ENCODE results near the gene NPLOC4. TPM values are rescaled to one million over a fixed set of nuclear protein-coding genes. Genes with fewer than 3 reads are reported as not detected.

The NPLOC4 gene
- total RNA-seq, 1 experiment from 2014 or later, result 146 TPM

DNA sequence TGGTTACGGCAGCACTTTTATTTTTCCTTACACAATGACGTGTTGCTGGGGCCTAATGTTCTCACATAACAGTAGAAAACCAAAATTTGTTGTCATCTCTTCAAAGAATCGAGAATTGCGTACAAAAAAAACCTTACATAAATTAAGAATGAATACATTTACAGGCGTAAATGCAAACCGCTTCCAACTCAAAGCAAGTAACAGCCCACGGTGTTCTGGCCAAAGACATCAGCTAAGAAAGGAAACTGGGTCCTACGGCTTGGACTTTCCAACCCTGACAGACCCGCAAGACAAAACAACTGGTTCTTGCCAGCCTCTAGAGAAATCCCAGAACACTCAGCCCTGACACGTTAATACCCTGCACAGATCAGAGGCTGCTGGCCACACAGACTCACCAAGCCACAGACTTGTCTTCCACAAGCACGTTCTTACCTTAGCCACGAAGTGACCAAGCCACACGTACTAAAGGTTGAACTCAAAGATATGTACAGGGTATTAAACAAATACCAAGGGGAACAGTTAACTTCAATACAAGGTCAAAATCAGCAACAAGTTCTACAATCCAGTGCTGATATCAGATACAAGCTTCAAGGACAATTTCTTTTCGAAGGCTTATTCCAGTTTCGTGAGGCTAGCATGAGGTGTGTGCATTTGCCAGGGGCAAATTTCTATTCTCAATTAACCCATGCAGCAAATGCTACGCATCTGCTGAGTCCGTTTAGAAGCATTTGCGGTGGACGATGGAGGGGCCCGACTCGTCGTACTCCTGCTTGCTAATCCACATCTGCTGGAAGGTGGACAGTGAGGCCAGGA is 126.7 kb downstream of the NPLOC4 start:
- peak overlapping the region; percentile 100 for H3K4me3 Mint-ChIP-seq (ENCODE audit: low read depth, unreplicated experiment)
- TF ChIP-seq, protein P1, sequence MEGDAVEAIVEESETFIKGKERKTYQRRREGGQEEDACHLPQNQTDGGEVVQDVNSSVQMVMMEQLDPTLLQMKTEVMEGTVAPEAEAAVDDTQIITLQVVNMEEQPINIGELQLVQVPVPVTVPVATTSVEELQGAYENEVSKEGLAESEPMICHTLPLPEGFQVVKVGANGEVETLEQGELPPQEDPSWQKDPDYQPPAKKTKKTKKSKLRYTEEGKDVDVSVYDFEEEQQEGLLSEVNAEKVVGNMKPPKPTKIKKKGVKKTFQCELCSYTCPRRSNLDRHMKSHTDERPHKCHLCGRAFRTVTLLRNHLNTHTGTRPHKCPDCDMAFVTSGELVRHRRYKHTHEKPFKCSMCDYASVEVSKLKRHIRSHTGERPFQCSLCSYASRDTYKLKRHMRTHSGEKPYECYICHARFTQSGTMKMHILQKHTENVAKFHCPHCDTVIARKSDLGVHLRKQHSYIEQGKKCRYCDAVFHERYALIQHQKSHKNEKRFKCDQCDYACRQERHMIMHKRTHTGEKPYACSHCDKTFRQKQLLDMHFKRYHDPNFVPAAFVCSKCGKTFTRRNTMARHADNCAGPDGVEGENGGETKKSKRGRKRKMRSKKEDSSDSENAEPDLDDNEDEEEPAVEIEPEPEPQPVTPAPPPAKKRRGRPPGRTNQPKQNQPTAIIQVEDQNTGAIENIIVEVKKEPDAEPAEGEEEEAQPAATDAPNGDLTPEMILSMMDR (IDR thresholded peaks at IDR 0.05; ENCODE audit: unreplicated experiment), result no peak
- peaks cover 18% of the 10 kb centered on the region for H3K4me1 Mint-ChIP-seq (ENCODE audit: low read depth, unreplicated experiment)
- no peaks in the 10 kb centered on the region for H3K27me3 Mint-ChIP-seq (ENCODE audit: unreplicated experiment)
- BruUV-seq (replicated peaks), result no TSS peak
- peak overlapping the region; percentile 100 for H3K27ac Mint-ChIP-seq (ENCODE audit: unreplicated experiment)
- H3K9me3 Mint-ChIP-seq (ENCODE audit: low read depth, unreplicated experiment), result no peaks in the 10 kb centered on the region
- intact Hi-C loops (cut with micrococcal nuclease; ENCODE audit: unreplicated experiment), result loop anchor here (10.0 kb wide), 1 partner anchor 465 kb away; no protein-coding TSS in a partner anchor
- DNase-seq, result no peak
- peaks cover 92% of the 10 kb centered on the region for H3K36me3 Mint-ChIP-seq (ENCODE audit: insufficient read depth, unreplicated experiment)
- CTCF ChIA-PET, result no interaction called here

DNA sequence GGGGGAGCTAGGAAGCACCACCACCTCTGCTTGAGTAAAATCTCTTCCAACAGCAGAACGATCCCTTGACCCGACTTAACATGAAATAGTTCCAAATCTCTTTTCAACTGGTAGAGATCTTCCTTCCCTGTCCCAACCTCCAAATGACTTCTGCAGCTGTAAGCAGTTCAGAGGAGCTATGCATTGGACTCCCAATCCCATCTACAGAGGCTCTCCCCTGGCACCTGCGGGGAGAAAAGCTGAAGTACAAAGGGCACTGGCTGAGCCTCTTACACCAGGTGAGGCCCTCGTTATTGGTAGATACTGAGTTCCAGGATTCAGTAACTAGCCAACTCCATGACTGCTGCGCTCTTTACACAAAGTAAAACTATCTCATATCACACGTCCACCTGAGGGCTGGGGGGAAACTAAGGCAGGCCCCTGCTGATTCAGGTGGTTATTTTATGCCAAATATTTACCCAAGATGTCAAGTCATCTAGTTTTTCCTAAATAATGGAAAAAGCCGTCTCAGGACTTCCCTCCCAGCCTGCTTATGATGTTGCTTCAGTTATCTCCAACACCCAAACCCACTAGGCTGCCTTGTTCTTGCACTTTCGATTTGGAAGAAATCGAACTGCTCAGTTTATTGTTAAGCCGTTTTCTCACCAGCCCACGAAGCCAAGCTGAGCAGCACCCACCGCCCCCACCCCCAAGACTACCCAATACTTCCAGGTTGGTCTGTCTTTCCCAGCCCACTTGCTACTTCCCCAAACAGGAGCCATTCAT is 127.5 kb downstream of the NPLOC4 start:
- Mint-ChIP-seq H3K4me3 (ENCODE audit: low read depth, unreplicated experiment) (peak overlapping the region; percentile 100), H3K4me1 (ENCODE audit: low read depth, unreplicated experiment) (peaks cover 18% of the 10 kb centered on the region), H3K9me3 (ENCODE audit: low read depth, unreplicated experiment) (no peaks in the 10 kb centered on the region), H3K27me3 (ENCODE audit: unreplicated experiment) (no peaks in the 10 kb centered on the region), H3K27ac (ENCODE audit: unreplicated experiment) (peak overlapping the region; percentile 100), H3K36me3 (ENCODE audit: insufficient read depth, unreplicated experiment) (peaks cover 84% of the 10 kb centered on the region)
- TF ChIP-seq, protein P1 (IDR thresholded peaks at IDR 0.05; ENCODE audit: unreplicated experiment), result no peak
- intact Hi-C loops (cut with micrococcal nuclease; ENCODE audit: unreplicated experiment), result no loop called here
- CTCF ChIA-PET, result interaction anchor here (0.6 kb wide), 1 partner anchor 162 kb away, joined by 3 read pairs; no protein-coding TSS in a partner anchor
- BruUV-seq (replicated peaks), result no TSS peak
- DNase-seq, result no peak

DNA sequence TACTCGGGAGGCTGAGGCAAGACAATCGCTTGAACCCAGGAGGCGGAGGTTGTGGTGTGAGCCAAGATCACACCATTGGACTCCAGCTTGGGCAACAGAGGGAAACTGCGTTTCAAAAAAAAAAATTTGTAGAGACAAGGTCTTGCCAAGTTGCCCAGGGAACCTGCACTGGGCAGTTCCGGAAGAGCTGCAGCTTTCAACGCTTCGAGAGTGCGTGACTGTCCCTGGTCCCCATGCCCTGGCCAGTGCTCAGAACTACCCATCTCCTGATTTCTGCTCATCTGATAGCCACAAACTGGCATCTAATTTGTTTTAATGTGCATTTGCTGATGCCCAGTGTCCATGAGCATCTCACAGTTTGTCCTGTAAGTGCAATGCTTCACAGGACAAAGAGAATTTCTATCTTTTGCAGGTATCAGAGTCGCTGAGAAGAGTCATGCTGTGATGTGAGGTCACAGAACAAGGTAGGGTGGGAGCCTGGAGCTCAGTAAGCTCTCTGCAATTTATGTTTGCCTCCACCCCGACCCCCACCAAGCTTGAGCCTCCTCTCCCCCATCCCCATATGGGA is 128.2 kb downstream of the NPLOC4 start:
- DNase-seq, result no peak
- intact Hi-C loops (cut with micrococcal nuclease; ENCODE audit: unreplicated experiment), result no loop called here
- no peaks in the 10 kb centered on the region for H3K9me3 Mint-ChIP-seq (ENCODE audit: low read depth, unreplicated experiment)
- H3K4me1 Mint-ChIP-seq (ENCODE audit: low read depth, unreplicated experiment), result peaks cover 18% of the 10 kb centered on the region
- no TSS peak for BruUV-seq (replicated peaks)
- peak overlapping the region; percentile 100 for H3K4me3 Mint-ChIP-seq (ENCODE audit: low read depth, unreplicated experiment)
- no peaks in the 10 kb centered on the region for H3K27me3 Mint-ChIP-seq (ENCODE audit: unreplicated experiment)
- peak overlapping the region; percentile 100 for H3K27ac Mint-ChIP-seq (ENCODE audit: unreplicated experiment)
- TF ChIP-seq, protein P1 (IDR thresholded peaks at IDR 0.05; ENCODE audit: unreplicated experiment), result no peak
- peaks cover 78% of the 10 kb centered on the region for H3K36me3 Mint-ChIP-seq (ENCODE audit: insufficient read depth, unreplicated experiment)
- CTCF ChIA-PET, result interaction anchor here (0.6 to 1.5 kb wide), 2 partner anchors 10 to 162 kb away, joined by 3 read pairs; no protein-coding TSS in a partner anchor

Other genes starting within 250 kb of the NPLOC4 start
- 0.17 and 0.27 TPM in 2 replicates for gene BAHCC1, start 241.7 kb downstream of the NPLOC4 start, total RNA-seq (2022)
- 2,184 and 2,327 TPM in 2 replicates for gene ACTG1, start 124.3 kb downstream of the NPLOC4 start, total RNA-seq (2022)
- gene FSCN2, start 108.7 kb downstream of the NPLOC4 start, total RNA-seq (2022), result 5.5 and 7.0 TPM in 2 replicates
- 39.4 and 39.7 TPM in 2 replicates for gene FAAP100, start 84.8 kb downstream of the NPLOC4 start, total RNA-seq (2022)
- 2.9 and 4.2 TPM in 2 replicates for gene TSPAN10, start 84 bp upstream of the NPLOC4 start, total RNA-seq (2022)
- gene PDE6G, start 19.4 kb upstream of the NPLOC4 start, total RNA-seq (2022), result not detected in 2 replicates
- gene OXLD1, start 29.5 kb upstream of the NPLOC4 start, total RNA-seq (2022), result 36.5 and 39.5 TPM in 2 replicates
- 37.5 and 37.8 TPM in 2 replicates for gene CCDC137, start 29.6 kb upstream of the NPLOC4 start, total RNA-seq (2022)
- 35.4 and 40.1 TPM in 2 replicates for gene ARL16, start 46.7 kb upstream of the NPLOC4 start, total RNA-seq (2022)
- gene HGS, start 46.9 kb upstream of the NPLOC4 start, total RNA-seq (2022), result 160 and 167 TPM in 2 replicates
- 94.7 and 101 TPM in 2 replicates for gene MRPL12, start 66.3 kb upstream of the NPLOC4 start, total RNA-seq (2022)
- gene SLC25A10, start 75.2 kb upstream of the NPLOC4 start, total RNA-seq (2022), result 66.5 and 72.3 TPM in 2 replicates
- gene GCGR, start 167.0 kb upstream of the NPLOC4 start, total RNA-seq (2022), result 0.78 TPM in 1 of 2 replicates, not detected in the other
- gene MCRIP1, start 196.2 kb upstream of the NPLOC4 start, total RNA-seq (2022), result 37.3 and 38.5 TPM in 2 replicates
- gene PPP1R27, start 197.9 kb upstream of the NPLOC4 start, total RNA-seq (2022), result not detected in 2 replicates
- gene P4HB, start 223.4 kb upstream of the NPLOC4 start, total RNA-seq (2022), result 750 and 777 TPM in 2 replicates
- 273 and 288 TPM in 2 replicates for gene ARHGDIA, start 234.2 kb upstream of the NPLOC4 start, total RNA-seq (2022)